ENCODE data around the gene DNAJC13. TPM values are rescaled to one million over a fixed set of nuclear protein-coding genes. Genes with fewer than 3 reads are reported as not detected.

DNAJC13 gene
- total RNA-seq, 1 donor from 2014 or later: 39.9 TPM

DNA sequence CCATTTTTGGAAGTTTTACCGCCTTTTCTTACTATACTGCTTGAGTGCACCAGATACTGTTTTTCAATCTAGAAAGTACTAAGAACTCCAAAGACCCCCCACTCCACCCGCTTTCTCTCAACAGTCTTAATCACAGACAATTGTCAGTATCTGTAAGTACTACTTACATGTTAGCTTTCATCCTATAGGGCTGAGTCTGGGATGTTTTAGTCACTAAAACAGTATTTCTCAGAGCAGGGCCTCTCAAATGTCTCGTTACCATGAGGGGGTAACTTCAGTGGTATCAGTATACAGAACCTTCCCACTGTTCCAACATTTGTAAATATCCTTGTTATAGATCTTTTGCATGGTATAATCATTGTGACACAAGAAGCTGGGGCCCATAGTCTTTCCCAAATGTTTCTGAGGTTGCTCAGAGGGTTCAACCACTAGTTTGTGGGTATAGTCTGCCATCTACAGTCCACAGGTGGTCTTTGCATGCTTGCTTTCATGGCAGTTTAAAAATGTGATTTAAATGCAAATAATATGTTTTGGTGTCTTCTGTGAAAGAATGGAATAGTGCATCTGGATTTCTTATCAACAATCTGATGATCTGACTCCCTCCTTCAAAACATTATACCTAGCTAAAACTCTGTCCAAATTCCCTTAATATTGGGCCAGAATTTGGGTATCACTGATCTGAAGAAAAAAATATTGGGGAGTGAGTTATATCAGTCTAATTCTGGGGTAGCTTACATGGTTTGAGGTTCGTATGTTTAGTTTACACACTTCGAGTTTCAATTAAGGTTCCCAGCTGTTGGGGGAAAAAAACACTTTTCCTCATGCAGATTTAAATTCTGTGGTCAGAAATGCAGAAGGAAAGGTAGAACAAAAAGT, 18.0 kb upstream of the DNAJC13 start:
- no peak for DNase-seq (ENCODE audit: low spot score)
- intact Hi-C loops (cut with DNase I): loop anchor here (2.0 kb wide), 2 partner anchors 46 to 142 kb away; no protein-coding TSS in a partner anchor

DNA sequence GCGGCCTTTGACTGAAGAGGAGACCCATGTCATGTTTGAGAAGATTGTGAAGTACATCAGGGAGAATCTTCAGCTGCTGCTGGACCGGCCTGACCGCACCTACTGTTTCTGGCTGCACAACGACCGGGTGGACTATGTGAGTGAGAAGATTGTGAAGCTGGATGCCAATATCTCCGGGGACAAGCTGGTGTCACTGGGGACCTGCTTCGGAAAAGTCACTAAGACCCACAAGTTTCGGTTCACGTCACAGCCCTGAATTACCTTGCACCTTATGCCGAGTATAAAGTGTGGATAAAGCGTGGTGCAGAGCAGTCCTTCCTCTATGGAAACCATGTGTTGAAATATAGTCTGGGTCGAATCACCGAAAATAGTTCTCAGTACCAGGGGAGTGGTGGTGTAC, 16.0 kb upstream of the DNAJC13 start:
- DNase-seq (ENCODE audit: low spot score): no peak
- intact Hi-C loops (cut with DNase I): no loop called here

DNA sequence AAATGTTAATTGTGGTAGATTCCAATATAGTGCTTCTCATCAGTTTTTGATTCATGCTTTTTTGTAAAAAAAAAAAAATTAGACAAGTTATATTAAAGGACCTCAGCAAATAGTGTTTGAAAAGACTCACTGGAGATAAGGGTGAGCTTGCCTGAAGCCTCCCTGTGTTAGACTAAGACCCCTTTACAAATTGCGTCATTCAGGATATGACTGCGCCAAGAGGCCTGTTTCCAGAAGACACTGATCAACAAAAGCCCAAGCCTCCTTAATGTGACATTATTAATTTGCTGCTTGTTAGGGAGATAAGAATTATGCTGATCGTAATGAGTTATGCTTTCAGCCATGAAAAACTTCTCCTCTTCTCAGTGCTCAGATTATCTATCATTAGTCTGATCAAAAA, 13.0 kb upstream of the DNAJC13 start:
- intact Hi-C loops (cut with DNase I): no loop called here
- DNase-seq (ENCODE audit: low spot score): no peak

DNA sequence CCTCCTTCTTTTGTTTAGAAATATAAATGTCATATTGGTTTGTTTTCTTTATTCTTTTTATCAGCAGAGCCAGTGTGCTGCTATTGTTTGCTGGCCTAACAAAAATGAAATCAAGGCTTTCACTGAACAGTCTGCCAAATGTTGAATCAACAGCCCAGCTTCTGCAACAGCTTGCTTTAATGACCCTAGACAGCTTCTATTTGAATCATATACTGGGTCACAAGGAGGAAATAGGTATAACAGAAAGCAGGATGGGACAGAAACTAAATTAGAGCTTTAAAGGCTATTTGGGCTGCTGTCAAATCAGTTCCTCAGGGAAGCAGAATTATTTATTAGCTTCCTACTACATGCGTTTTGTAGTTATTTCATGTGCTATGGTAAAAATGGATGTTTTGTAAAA, 12.1 kb upstream of the DNAJC13 start:
- intact Hi-C loops (cut with DNase I): no loop called here

DNA sequence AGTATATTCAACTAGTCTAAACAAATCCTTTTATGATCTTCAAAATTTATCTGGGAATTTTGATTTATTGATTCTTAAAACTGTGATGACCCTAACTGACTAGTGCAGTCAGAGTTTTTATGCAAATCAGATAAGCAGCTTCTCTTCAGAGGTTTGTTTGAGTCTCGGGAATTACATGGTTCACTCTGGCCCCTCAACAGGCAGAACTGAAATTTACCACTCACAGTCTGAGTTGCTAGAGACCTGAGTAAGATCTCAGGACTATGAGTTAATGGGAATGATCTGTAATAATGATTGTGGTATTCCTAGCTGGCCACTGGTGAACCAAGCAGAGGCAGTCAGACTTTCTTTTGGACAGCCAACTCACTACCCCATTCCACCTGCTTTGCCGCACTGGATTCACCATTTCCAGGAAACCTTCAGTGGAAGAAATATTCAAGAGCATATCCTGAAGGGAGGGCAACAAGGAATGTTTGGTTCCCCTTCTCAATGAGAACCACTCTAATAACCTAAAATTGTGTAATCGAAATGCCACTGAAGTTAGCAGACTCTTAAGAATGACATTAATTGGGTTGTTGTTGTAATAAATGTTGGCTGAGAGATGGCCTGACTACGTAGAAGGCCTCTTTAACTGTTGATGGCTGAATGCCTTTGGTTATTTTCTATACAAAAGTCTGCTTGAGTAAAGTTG, 11.5 kb upstream of the DNAJC13 start:
- DNase-seq (ENCODE audit: low spot score): no peak
- intact Hi-C loops (cut with DNase I): no loop called here

More for the DNA sequence above, 12.1 kb upstream of the DNAJC13 start:
- DNase-seq (ENCODE audit: low spot score): no peak

DNA sequence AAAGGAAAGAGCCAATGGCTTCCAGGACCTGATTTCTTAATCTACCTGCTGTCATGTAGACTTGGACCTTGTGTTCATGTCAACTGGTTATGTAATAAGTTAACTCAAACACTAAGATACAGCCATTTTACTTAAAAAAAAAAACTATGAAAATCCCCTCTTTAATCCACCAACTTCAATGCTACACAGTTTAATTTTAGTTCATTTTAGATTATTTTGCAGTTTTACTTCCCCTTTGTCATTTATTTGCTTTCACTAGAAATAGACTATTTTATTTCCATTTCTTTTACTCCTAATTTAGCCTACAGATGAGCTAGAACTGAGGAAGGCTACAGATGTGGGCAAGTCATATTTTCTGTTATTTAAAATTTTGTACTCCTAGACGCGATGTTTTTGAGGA, 10.7 kb upstream of the DNAJC13 start:
- intact Hi-C loops (cut with DNase I): no loop called here

DNA sequence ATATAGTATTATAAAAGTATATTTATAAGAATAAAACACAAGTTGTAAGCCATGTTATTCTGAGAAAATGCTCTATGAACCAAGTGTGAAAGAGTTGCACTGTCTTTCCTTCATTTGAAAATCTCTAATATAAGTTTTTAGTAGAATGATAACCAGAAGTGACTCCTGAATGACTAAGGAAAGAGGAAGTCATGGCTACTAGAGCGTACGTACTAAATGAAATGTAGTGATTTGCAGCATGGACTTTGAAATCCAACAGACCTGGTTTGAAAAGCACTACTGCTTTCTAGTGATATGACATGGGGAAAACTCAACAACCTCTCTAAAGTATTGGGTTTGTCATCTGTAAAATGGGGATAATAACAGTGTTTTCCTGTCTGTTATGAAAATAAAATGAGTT, 10.3 kb upstream of the DNAJC13 start:
- intact Hi-C loops (cut with DNase I): no loop called here

More for the DNA sequence above, 10.7 kb upstream of the DNAJC13 start:
- DNase-seq (ENCODE audit: low spot score): no peak

DNA sequence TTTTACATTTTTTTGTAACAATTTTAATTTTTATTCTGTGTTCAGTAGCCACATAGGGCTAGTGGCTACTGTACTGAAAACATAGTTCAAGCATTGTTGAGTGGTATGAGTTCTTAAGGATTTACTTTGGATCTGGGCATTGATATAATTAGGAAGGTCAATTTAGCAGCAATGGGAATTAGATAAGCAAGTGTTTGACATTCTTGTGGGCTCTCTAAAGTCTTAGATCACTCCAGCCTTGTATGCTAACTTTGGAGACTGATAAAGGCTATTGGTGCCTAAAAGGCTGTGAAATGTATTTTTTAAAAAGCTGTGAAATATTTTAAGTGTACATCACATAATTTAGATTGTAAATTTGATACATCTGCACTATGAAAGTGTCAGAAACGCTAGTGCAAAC, 2.5 kb upstream of the DNAJC13 start:
- DNase-seq (ENCODE audit: low spot score): no peak

More for the DNA sequence above, 10.3 kb upstream of the DNAJC13 start:
- no peak for DNase-seq (ENCODE audit: low spot score)

DNA sequence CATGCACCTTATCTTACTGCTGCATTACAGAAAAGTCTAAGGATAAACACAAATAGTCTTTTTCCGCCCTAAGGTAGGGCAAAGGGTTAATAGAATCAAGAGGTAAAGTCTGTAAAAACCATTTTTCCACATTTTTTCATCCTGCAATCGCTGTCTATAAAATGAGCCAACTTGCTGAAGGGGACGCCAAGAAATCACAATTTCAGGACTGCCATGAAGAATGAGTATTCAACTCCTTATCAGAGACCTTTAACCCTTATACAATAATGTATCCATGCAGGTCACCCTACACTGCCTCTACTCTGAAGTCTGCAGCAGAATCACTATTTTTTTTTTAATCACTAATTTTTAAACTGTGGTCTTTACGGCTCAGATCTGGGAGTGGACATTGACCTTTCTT, 1.1 kb upstream of the DNAJC13 start:
- DNase-seq (ENCODE audit: low spot score): no peak
- intact Hi-C loops (cut with DNase I): no loop called here

More for the DNA sequence above, 2.5 kb upstream of the DNAJC13 start:
- intact Hi-C loops (cut with DNase I): no loop called here

DNA sequence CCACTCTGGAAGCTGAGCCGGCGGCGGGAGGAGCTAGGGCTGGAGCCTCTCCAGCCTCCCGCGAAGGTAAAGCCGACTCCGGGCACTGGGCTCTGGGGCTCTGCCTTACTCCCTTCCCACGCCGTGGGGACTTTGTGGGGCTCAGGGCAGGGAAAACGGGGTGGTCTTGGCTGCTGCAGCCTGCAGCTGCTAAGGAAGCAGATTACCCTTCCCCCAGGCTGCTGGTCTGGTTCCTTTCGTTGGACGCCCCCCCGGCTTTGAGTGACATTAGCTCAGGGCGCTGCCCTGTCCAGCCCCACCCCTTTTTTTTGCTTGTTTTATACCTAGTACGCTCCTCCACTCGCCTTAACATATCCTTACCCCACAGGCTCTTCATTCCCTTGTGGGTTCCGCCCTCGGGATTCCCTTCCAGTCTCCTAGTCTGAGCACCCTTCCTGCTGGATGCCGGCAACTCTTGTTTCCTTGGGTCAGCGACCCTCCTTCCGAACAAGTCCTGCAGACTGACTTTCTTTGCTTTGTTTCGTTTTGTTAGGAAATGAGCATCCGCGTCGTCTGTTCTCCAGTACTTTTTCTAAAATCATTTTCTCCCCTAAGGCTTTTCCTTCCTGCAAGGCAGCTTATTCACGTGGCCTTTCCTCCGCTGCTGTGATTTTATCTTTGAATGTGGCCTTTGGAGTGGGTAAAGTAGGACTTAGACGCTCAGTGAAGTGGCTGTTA, 551 bp downstream of the DNAJC13 start:
- no peak for DNase-seq (ENCODE audit: low spot score)
- intact Hi-C loops (cut with DNase I): no loop called here

DNA sequence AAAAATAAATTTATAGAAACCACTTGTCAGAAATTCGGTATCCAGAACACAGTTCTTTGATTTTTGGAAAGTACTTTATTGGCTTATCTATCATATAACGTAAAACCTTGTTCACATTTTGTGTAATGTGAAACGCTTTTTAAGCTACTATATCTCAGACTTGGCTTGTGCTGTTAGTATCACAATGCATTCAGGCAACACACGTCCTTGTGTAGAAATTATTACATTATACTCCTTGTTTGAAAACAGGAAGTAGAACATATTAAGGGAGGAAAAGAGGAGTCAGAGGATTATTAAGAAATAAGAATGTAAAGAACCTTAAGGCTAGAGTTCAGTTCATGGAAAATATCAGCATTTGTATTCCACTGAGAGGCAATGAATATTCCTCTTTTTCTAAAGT, 1.6 kb downstream of the DNAJC13 start:
- DNase-seq (ENCODE audit: low spot score): no peak
- intact Hi-C loops (cut with DNase I): no loop called here

DNA sequence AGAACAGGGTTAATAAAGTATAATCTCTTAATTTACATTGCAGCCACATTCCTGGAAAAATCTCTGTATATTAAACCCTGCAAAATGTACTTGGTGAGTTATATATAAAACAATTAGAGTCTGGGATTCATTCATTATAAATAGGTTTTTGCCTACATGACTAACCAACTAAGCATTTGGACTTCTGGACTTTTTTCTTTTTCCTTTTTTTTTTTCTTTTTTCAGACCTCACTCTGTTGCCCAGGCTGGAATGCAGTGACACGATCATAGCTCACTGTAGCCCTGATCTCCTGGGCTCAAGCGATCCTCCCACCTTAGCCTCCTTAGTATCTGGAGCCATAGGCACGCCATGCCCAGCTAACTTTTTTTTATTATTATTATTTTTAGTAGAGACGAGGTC, 4.5 kb downstream of the DNAJC13 start:
- no peak for DNase-seq (ENCODE audit: low spot score)
- intact Hi-C loops (cut with DNase I): no loop called here

DNA sequence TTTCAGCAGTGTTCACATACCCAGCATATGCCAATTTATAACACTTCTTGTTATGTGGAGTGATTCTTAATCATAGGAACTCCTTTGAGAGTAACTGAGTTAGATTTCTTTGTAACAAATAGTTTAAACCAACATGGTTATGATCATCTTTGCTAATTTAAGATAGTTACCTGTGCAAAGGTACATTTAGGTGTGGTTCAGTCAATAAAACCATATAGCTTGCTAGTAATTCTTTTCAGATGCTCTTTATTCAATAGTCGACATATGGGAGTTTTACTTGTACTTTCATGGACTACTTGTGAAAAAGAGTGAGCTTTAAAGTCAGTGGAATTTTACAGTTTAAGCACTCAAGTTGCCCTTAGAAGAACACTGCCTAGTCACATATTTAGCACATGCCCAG, 5.2 kb downstream of the DNAJC13 start:
- intact Hi-C loops (cut with DNase I): no loop called here
- no peak for DNase-seq (ENCODE audit: low spot score)

DNA sequence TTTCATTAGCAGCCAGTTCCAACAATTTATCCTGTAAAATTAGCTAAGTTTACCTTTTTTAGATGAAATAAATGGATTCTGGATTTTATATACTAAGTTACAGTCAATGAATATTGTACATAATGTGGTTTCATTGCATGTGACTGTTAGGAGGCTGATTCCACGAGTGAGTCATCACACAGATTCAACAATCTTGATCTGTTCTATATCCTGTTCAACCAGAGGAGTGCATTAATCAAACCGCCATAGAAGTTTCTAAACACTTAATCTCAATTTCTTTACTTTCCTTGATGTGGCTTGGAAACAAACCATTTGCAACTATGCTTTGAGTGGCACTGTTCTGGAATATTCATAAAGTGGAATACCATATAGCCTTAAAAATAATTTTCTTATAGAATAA, 15.3 kb downstream of the DNAJC13 start:
- intact Hi-C loops (cut with DNase I): no loop called here
- no peak for DNase-seq (ENCODE audit: low spot score)

DNA sequence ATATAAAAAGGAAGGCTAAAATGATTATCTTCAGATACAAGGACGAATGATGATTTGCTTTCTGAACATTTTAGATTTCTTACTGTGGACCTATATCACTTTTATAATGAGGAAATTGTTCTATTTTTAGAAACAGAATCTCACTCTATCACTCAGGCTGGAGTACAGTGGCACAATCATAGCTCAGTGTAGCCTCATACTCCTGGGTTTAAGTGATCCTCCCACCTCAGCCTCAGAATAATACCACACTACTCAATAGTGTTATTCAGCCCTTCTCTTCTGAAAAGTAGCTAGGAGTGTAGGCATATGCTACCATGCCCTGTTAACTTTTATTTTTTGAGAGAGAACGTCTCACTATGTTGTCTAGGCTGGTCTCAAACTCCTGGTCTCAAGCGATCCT, 15.8 kb downstream of the DNAJC13 start:
- intact Hi-C loops (cut with DNase I): no loop called here
- no peak for DNase-seq (ENCODE audit: low spot score)

DNA sequence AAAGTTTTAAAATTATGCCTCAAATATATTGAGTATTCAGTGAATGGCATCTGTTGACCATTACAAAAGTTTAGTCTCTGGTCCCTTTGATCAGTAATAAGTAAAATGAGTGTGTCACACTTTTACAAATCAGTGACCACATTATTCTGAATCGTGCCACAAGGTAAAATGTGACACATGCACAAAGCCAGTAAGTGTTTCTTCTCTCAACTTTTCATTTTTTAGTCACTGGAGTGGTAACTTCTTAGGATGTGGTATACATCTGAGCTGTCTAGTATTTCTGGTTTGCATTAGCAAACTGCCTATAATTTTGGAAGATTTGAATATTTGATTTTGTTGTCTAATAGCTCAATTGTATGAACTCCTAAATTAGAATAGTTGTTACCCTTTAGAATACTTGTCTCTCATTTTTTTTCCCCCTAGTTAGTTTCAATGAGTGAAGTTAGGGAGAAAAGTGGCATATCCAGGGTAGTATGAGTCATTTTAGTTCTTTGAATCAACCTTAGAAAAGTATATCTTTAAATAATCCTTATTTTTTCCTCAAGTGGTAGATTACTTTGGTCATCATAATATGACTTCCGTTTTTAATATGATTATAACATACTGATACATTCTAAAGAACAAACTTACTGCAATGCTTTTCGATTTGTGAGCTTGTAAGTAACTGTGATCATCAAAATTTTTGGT, 18.1 kb downstream of the DNAJC13 start:
- intact Hi-C loops (cut with DNase I): no loop called here
- no peak for DNase-seq (ENCODE audit: low spot score)

DNA sequence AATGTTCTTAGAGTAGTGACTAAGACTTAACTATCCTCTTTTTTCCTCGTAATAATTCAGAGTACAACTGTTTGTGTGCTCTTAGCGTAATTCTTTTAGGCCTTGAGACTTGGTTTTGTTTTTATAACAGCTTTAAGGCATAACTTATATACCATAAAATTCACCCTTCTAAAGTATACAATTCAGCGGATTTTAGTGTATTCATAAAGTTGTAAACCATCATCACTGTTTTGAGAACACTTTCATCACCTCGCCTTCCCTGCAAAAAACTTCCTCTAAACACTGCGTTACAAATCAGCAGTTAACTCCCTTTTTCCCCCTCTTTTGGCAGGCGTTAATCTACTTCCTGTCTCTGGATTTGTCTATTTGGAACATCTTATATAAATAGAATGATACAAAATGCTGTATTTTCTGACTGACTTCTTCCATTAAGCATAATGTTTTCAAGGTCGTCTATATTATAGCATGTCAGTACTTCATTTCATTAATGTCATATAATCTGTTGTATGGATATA, 18.7 kb downstream of the DNAJC13 start:
- no peak for DNase-seq (ENCODE audit: low spot score)
- intact Hi-C loops (cut with DNase I): no loop called here

DNA sequence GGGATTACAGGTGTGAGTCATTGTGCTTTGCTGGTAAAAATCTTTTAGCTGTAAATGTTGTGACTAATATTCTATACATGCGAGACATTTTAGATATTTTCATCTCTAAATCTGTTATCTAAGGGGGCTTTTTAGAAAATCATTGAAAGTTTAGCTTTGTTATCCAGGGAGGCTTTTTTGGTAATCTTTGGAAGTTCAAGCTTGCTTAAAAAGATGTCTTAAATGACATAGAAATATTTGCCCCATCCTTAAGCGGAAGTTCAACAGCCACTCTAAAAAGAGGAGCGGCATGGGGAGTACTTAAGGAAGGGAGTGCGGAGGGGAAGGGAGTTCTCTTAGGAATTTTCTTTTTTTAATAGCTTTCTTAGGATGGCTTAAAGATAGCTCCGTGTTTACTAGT, 26.1 kb downstream of the DNAJC13 start:
- intact Hi-C loops (cut with DNase I): no loop called here
- no peak for DNase-seq (ENCODE audit: low spot score)

DNA sequence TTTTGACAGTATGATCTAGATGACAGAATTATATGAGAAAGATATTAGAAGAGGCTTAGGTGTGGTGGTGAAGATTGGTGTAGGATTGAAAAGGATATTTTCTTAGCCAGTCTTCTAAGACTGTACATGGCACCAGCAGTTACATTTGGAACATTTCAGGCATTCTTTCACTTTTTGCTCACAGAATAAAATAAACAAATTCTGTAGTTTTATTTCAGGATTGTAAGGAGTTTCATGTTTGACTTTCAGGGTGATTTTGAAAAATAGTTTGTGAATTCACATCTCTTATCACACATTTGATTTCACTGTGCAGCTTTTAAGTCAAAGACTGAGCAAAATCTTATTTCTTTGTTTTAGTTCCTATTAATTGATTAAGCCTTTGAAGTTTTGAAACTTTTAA, 27.1 kb downstream of the DNAJC13 start:
- DNase-seq (ENCODE audit: low spot score): no peak
- intact Hi-C loops (cut with DNase I): no loop called here

DNA sequence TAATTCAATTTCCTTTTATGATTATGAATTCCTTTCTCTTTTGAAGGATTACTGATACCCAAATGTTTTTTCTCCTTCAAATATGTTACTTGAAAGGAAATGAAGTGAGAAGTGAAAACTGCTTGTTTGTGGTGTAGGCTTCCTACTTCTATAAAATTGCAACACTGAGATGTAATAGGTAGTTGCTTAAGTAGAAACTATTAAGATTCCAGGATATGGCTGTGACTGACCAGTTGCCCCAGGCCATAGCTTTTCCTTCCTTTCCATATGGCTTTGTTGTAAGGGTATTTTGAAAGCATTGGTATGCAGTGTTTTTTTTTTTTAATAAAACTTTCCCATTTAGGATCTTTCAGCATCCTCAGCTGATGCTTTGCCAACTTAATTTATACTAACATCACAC, 28.5 kb downstream of the DNAJC13 start:
- no peak for DNase-seq (ENCODE audit: low spot score)
- intact Hi-C loops (cut with DNase I): no loop called here
